HFF-Myc (cell line): ENCODE results near the gene BAHCC1.

Experiments used
- DNase-seq: peaks from one replicate; pipeline ENCODE4 v3.0.0-alpha.2; 2011; ENCODE audit warnings: low read depth; ENCODE audit errors: extremely low read depth
- H3K4me3 ChIP-seq: replicated peaks from 2 replicates; pipeline ENCODE4 v1.5.1; 2011; ENCODE audit warnings: low read depth, mild to moderate bottlenecking, control low read depth, low read length
- CTCF ChIP-seq: IDR thresholded peaks from 2 replicates; pipeline ENCODE4 v1.5.1; 2012; ENCODE audit warnings: mild to moderate bottlenecking, low read depth, low read length, control low read depth; ENCODE audit errors: missing control alignments

Gene BAHCC1

DNA sequence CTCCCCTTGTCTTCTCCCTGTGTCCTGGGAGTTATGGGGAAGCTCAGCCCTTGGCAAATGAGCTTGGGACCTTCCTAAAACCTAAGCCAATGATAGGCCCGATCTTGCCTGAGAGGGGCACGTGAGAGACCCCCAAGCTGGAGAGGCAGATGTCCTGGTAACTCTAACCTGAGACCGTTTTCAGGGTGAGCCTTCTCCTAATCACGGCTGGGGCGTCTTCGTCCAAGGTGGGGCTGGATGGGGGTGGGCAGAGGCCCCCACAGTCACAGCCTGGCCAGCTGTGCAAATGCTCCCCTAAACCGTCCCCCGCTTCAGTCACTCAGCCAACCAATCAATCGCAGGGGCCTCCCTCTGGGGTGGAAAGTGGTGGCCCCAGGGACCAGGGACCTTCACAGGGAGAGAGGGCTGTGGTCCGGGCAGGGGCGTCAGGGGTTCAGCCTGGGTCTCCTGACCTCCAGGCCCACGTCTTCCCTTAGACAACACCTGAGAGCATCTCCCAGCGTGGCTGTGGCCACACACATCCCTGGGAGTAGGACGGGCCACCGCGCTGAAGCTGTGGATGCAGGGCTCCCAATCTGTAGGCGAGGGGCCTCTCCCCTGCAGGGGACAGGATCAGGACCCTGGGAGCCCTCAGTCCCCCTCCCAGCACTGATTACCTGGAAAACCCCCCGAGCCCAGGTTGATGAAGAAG is 86.7 kb downstream of the BAHCC1 start:
- no peak for DNase-seq
- H3K4me3 ChIP-seq = no peak overlapping the region
- TF ChIP-seq CTCF = no peak

GRCh38 chr17:81482673-81483072 is 87.4 kb downstream of the BAHCC1 start:
- no peak overlapping the region for H3K4me3 ChIP-seq
- no peak for TF ChIP-seq CTCF
- DNase-seq = no peak

DNA sequence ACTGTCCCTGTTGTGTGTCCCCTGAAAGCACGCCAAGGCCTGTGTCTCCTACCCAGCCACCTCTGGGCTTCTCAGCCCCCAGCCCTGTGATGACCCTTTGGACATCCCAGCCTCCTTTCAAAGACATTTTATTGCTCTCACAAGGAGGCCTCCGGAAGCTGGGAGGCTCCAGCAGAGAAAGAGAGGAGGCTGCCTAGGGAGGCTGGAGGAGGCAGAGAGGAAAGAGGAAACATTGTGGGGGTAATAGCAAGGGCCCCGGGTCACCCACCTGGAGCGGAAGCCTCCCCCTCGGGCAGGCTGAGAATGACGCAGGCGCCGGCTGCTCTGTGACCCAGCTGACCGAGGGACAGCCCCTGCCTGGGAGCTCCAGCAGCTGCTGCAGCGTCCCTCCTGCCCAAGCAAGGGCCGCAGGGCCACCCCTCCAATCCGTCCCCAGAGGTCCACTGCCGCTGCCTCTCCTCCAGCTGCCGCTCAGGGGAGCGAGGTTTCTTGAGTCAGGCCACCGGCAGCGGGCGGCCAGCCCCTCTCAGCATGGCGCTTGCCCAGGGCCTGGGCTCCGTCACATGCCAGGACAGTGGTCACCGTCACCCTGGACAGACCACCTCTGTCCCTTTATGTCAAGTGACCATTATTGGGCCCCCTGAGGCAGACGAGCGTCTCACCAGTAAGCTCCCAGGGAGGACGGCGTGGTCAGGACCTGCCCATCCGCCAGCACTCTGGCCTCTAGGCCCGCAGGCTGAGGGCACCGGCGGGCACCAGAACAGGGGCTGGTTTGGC is 88.0 kb downstream of the BAHCC1 start:
- no peak overlapping the region for H3K4me3 ChIP-seq
- no peak for TF ChIP-seq CTCF
- DNase-seq = no peak

GRCh38 chr17:81483862-81484194 is 88.6 kb downstream of the BAHCC1 start:
- no peak for DNase-seq

GRCh38 chr17:81484195-81484979 is 89.1 kb downstream of the BAHCC1 start:
- peak; percentile 80 for TF ChIP-seq CTCF
- H3K4me3 ChIP-seq = peak overlapping the region; percentile 14
- no peak for DNase-seq

More at GRCh38 chr17:81483862-81484194, 88.6 kb downstream of the BAHCC1 start:
- H3K4me3 ChIP-seq = peak overlapping the region; percentile 7; the same call in 1 of the 2 replicates
- no peak for TF ChIP-seq CTCF

DNA sequence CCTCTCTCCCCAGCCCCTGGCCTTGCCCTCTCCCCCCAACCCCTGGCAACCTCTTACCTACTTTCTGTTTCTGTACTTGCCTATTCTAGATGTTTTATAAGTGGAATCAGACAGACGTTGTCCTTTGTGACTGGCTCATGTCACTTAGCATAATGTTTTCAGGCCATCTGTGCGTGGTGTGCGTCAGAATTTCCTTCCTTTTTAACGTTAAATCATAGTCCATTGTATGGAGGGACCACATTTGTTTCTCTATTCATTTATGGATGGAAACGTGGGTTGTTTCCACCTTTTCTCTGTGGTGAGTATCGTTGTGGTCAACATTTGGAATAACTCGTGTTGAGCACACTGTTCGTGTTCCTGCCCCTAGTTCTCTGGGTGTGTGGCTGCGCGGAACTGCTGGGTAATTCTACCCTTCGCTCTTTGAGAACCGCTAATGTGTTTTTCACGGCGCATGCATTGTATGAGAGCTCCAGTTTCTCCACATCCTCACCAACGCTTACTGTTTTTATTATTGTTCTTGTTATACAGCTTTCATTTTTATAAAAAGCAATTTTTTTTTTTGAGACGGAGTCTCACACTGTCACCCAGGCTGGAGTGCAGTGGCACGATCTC is 91.0 kb downstream of the BAHCC1 start:
- TF ChIP-seq CTCF = no peak
- H3K4me3 ChIP-seq = no peak overlapping the region
- DNase-seq = no peak
